Measurements from ENCODE around the gene ATP4A. TPM values are rescaled to one million over a fixed set of nuclear protein-coding genes. Genes with fewer than 3 reads are reported as not detected.

Gene ATP4A
- total RNA-seq, 1 experiment from 2014 or later, result not detected

DNA sequence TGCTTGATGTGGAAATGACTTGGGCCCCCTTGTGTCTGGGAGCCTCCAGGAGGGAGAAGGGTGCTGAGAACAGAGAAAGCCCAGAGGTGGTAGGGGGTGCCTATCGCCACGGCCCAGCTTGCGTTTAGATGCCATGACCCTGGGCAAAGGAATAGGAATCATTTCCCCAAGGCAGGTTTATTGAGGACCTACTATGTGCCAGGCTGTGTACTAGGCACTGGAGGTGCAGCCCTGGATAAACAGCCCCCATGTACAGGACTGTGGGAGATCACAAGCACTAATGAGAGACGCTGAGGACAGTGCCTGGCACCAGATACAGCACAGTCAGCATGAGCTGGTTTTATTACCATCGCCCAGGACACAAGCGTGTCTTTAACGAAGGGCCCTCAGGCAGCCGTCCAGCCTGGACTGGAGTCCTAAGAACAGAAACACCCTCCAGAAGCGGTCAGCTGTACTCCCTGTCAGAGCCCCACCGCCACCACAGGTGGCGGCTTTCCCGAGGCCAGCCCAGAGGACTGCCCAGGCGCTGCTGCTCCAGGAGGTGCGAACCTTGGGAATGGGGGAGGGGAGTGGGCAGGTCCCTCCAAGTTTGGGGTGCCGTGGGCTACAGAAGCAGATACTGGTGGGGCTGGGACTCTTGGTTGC is 13.5 kb downstream of the ATP4A start:
- POLR2A ChIA-PET, result interaction anchor here (1.0 to 1.3 kb wide), 2 partner anchors 62 to 162 kb away, joined by 3 read pairs; partner anchors contain the start of gene HAUS5
- Mint-ChIP-seq H3K9me3 (ENCODE audit: unreplicated experiment) (no peaks in the 10 kb centered on the region), H3K27me3 (ENCODE audit: insufficient read depth, unreplicated experiment) (no peaks in the 10 kb centered on the region), H3K36me3 (ENCODE audit: insufficient read depth, unreplicated experiment) (no peaks in the 10 kb centered on the region), H3K4me3 (ENCODE audit: unreplicated experiment) (no peak overlapping the region), H3K27ac (ENCODE audit: low read depth, unreplicated experiment) (no peak overlapping the region), H3K4me1 (ENCODE audit: insufficient read depth, unreplicated experiment) (peaks cover 25% of the 10 kb centered on the region)
- intact Hi-C loops (cut with micrococcal nuclease), result loop anchor here (1.0 to 5.0 kb wide), 2 partner anchors 77 to 167 kb away; partner anchors contain the start of gene RBM42
- no TSS peak for BruUV-seq (replicated peaks)
- CTCF ChIA-PET, result interaction anchor here (0.5 to 3.4 kb wide), 20 partner anchors 10 to 592 kb away, joined by 3 to 30 read pairs (median 4); partner anchors contain the start of genes ATP4A, COX6B1 and HAUS5
- no peak for TF ChIP-seq CTCF (IDR thresholded peaks at IDR 0.05; ENCODE audit: unreplicated experiment)
- DNase-seq (ENCODE audit: unreplicated experiment), result no peak

DNA sequence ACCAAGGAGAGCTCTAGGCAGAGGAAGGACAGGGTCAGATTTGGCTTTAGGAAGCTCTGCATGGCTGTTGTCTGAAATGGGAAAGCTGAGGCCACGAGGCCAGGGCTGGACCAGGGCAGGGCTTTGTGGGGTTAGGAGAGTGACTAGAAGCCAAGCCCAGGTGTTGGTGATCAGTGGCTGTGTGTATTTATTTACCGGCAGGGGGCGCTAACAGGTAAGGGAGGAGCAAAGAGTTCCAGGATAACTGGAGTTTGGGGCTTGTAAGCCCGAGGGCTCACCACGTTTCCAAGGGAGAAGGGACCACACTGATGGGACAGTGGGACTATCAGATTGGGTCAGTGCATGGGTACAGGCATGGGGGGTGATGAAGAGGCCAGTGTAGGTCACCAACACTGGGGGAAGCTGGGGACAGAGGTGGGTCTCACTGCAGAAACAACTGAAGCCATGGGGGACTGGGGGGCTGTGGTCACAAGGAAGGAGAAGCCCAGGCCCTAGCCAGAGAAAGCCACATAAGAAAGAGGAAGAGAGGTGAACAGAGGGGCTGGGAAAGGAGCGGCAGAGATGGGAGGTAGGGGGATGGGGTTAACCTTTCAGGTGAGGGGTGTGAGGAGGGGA is 14.2 kb downstream of the ATP4A start:
- TF ChIP-seq CTCF (IDR thresholded peaks at IDR 0.05; ENCODE audit: unreplicated experiment), result peak; percentile 58
- H3K27me3 Mint-ChIP-seq (ENCODE audit: insufficient read depth, unreplicated experiment), result no peaks in the 10 kb centered on the region
- DNase-seq (ENCODE audit: unreplicated experiment), result peak; percentile 93
- no peaks in the 10 kb centered on the region for H3K36me3 Mint-ChIP-seq (ENCODE audit: insufficient read depth, unreplicated experiment)
- peak overlapping the region; percentile 31 for H3K27ac Mint-ChIP-seq (ENCODE audit: low read depth, unreplicated experiment)
- H3K4me3 Mint-ChIP-seq (ENCODE audit: unreplicated experiment), result no peak overlapping the region
- no peaks in the 10 kb centered on the region for H3K9me3 Mint-ChIP-seq (ENCODE audit: unreplicated experiment)
- no TSS peak for BruUV-seq (replicated peaks)
- peaks cover 29% of the 10 kb centered on the region for H3K4me1 Mint-ChIP-seq (ENCODE audit: insufficient read depth, unreplicated experiment)
- ChIA-PET CTCF (interaction anchor here (0.5 to 3.4 kb wide), 46 partner anchors 9 to 591 kb away, joined by 3 to 30 read pairs (median 4); partner anchors contain the start of genes ATP4A, COX6B1 and HAUS5), POLR2A (interaction anchor here (1.3 kb wide), 1 partner anchor 63 kb away, joined by 3 read pairs; the partner anchor contains the start of gene HAUS5)
- intact Hi-C loops (cut with micrococcal nuclease), result loop anchor here (1.0 to 5.0 kb wide), 2 partner anchors 78 to 168 kb away; partner anchors contain the start of gene RBM42

- Mint-ChIP-seq H3K27me3 (ENCODE audit: insufficient read depth, unreplicated experiment) (no peaks in the 10 kb centered on the region), H3K4me3 (ENCODE audit: unreplicated experiment) (peak overlapping the region; percentile 89), H3K4me1 (ENCODE audit: insufficient read depth, unreplicated experiment) (peaks cover 34% of the 10 kb centered on the region), H3K36me3 (ENCODE audit: insufficient read depth, unreplicated experiment) (no peaks in the 10 kb centered on the region), H3K9me3 (ENCODE audit: unreplicated experiment) (no peaks in the 10 kb centered on the region), H3K27ac (ENCODE audit: low read depth, unreplicated experiment) (peak overlapping the region; percentile 92)
- POLR2A ChIA-PET, result interaction anchor here (1.0 to 2.0 kb wide), 2 partner anchors 9 to 66 kb away, joined by 3 to 7 read pairs; partner anchors contain the start of gene HAUS5
- no peak for DNase-seq (ENCODE audit: unreplicated experiment)
- intact Hi-C loops (cut with micrococcal nuclease), result loop anchor here (5.0 kb wide), 1 partner anchor 81 kb away; the partner anchor contains the start of gene RBM42
- no peak for TF ChIP-seq CTCF (IDR thresholded peaks at IDR 0.05; ENCODE audit: unreplicated experiment)
- BruUV-seq (replicated peaks), result TSS peak; percentile 63
- CTCF ChIA-PET, result interaction anchor here (0.6 to 1.0 kb wide), 2 partner anchors 36 to 73 kb away, joined by 4 read pairs; no protein-coding TSS in a partner anchor
Measured at GRCh38 chr19:35546532-35546931, 16.9 kb downstream of the ATP4A start.

- Mint-ChIP-seq H3K27me3 (ENCODE audit: insufficient read depth, unreplicated experiment) (no peaks in the 10 kb centered on the region), H3K4me1 (ENCODE audit: insufficient read depth, unreplicated experiment) (peaks cover 34% of the 10 kb centered on the region), H3K27ac (ENCODE audit: low read depth, unreplicated experiment) (peak overlapping the region; percentile 92), H3K36me3 (ENCODE audit: insufficient read depth, unreplicated experiment) (peaks cover 4% of the 10 kb centered on the region), H3K9me3 (ENCODE audit: unreplicated experiment) (no peaks in the 10 kb centered on the region), H3K4me3 (ENCODE audit: unreplicated experiment) (peak overlapping the region; percentile 89)
- DNase-seq (ENCODE audit: unreplicated experiment), result peak; percentile 46
- POLR2A ChIA-PET, result no interaction called here
- no peak for TF ChIP-seq CTCF (IDR thresholded peaks at IDR 0.05; ENCODE audit: unreplicated experiment)
- CTCF ChIA-PET, result interaction anchor here (1.0 kb wide), 1 partner anchor 35 kb away, joined by 4 read pairs; no protein-coding TSS in a partner anchor
- intact Hi-C loops (cut with micrococcal nuclease), result loop anchor here (1.0 to 5.0 kb wide), 3 partner anchors 27 to 81 kb away; partner anchors contain the start of gene RBM42
- BruUV-seq (replicated peaks), result no TSS peak
Measured at GRCh38 chr19:35545855-35546381, 17.5 kb downstream of the ATP4A start.
